AG10803 (cell line): ENCODE data around the gene MIEF2.

Experiments
- DNase-seq: peaks from one replicate; pipeline ENCODE4 v3.0.0; 2010; ENCODE audit warnings: low read depth
- H3K4me3 ChIP-seq: 2 replicates; pipeline ENCODE4 v1.5.1; 2011; ENCODE audit warnings: mild to moderate bottlenecking, low read length, control low read depth
- CTCF ChIP-seq: conservative IDR thresholded peaks from 2 replicates; pipeline ENCODE4 v1.5.1; 2011; ENCODE audit warnings: mild to moderate bottlenecking, low read length, control low read depth, inconsistent platforms

Gene MIEF2

DNA sequence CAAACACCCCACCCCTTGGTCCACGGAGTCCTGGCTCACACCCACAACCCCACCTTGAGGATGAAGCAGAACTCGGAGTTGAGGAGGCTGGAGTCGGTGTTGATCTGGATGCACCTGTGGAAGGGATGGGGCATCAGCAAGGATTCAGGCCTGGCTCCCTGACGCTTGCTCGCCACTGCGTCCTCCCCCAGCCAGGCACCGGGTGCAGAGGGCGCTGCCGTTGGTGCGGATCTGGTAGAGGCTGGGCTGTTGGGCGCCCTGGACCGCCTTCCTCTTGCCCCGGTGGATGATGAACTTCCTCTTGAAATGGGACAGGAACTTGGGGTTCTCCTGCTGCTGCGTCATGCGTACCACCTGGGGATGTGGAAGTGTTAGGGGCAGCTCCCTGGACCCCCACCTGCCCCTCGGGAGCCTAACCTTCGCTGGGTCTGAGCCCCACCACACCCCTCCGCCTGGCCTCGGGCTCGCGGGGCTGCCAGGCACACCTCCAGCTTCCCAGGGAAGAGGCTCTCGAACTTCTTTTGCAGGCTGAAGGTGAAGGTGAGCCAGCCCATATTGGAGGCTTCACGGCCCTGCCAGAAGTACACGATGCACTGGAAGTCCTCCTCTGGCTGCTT lies 14.2 kb upstream of the MIEF2 start:
- H3K4me3 ChIP-seq, result no peak overlapping the region
- no peak for DNase-seq
- TF ChIP-seq CTCF, result no peak

- DNase-seq, result no peak
- H3K4me3 ChIP-seq, result no peak overlapping the region
- TF ChIP-seq CTCF, result no peak
These were observed 13.4 kb upstream of the MIEF2 start for GRCh38 chr17:18246880-18247612.

GRCh38 chr17:18247613-18248001 lies 12.9 kb upstream of the MIEF2 start:
- no peak overlapping the region for H3K4me3 ChIP-seq
- no peak for TF ChIP-seq CTCF
- DNase-seq, result no peak

DNA sequence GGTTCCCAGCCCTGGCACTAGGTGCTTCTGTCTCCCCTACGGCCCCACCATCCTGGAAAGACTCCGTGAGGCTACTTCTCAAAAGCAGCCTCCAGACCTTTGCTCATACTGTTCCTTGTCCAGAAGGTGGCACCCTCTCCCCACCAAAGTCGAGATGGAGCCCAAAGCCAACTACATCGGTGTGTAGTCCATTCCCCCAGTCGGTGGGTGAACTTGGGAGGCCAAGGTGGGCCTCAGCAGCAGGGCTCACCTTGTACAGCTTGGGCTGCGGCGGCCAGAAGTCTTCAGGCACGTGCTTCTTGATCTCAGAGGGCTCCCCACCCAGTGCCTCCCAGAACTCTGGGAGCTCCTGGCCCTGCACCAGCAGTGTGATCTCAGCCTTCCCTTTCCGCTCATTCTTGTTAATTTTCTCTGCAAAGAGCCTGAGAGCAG lies 12.1 kb upstream of the MIEF2 start:
- peak; percentile 59 for DNase-seq
- H3K4me3 ChIP-seq, result no peak overlapping the region
- peak; percentile 70 for TF ChIP-seq CTCF

- DNase-seq, result no peak
- no peak overlapping the region for H3K4me3 ChIP-seq
- no peak for TF ChIP-seq CTCF
These were observed 11.7 kb upstream of the MIEF2 start for GRCh38 chr17:18248811-18249210.

- no peak for TF ChIP-seq CTCF
- H3K4me3 ChIP-seq, result no peak overlapping the region
- no peak for DNase-seq
These were observed 10.2 kb upstream of the MIEF2 start for GRCh38 chr17:18250259-18250658.

DNA sequence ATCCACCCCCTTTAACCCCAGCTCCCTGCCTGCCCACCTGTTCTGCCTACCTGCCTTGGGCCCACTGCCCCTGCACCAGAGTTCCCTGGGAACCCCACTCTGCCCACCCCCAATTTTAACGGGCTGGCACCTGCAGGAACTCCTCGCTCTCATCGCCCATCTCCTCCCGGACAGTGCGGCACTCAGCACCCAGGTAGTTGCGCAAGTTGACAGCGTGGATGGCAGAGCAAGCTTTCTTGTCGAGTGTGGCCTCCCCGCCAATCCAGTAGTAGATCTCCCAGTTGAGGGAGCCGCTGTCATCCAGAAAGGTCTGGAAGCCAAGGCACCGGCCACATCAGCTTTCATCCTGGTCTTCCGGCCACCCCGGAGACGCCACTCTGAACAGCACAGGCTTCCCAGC lies 9.8 kb upstream of the MIEF2 start:
- H3K4me3 ChIP-seq, result no peak overlapping the region
- no peak for DNase-seq
- no peak for TF ChIP-seq CTCF
